OCI-LY1 (cell line): Measurements from ENCODE around the gene GALNT14.

Source experiments
- EZH2 ChIP-seq: fragments of 200-600 bp; sonication (generic), shearing (Covaris generic); IDR thresholded peaks from 2 replicates; pipeline ENCODE4 v1.8.0; 2017; ENCODE audit warnings: borderline replicate concordance, mixed run types, mild to moderate bottlenecking, antibody characterized with exemption, low read length, moderate library complexity, mixed read lengths
- TF ChIP-seq, protein P1 (sequence below): fragments of 200-600 bp; sonication (generic), shearing (Covaris generic); IDR thresholded peaks from 2 replicates; pipeline ENCODE4 v1.5.1; 2017; ENCODE audit warnings: mild to moderate bottlenecking, antibody characterized with exemption, low read length, moderate library complexity, mixed read lengths

- TF ChIP-seq, protein P1, sequence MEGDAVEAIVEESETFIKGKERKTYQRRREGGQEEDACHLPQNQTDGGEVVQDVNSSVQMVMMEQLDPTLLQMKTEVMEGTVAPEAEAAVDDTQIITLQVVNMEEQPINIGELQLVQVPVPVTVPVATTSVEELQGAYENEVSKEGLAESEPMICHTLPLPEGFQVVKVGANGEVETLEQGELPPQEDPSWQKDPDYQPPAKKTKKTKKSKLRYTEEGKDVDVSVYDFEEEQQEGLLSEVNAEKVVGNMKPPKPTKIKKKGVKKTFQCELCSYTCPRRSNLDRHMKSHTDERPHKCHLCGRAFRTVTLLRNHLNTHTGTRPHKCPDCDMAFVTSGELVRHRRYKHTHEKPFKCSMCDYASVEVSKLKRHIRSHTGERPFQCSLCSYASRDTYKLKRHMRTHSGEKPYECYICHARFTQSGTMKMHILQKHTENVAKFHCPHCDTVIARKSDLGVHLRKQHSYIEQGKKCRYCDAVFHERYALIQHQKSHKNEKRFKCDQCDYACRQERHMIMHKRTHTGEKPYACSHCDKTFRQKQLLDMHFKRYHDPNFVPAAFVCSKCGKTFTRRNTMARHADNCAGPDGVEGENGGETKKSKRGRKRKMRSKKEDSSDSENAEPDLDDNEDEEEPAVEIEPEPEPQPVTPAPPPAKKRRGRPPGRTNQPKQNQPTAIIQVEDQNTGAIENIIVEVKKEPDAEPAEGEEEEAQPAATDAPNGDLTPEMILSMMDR = no peak
- no peak for TF ChIP-seq EZH2
Measured at GRCh38 chr2:31057691-31058090, 80.5 kb downstream of the GALNT14 start.
